Measurements from ENCODE around the gene ZNF331.

The ZNF331 gene

GRCh38 chr19:53540091-53540490 is 2.1 kb downstream of the ZNF331 start:
- TF ChIP-seq SPI1 (IDR thresholded peaks at IDR 0.05; ENCODE audit: borderline replicate concordance, low read depth), result no peak
- no peak for TF ChIP-seq REST (IDR thresholded peaks at IDR 0.05; ENCODE audit: insufficient replicate concordance, low read depth)
- TF ChIP-seq, protein P1, sequence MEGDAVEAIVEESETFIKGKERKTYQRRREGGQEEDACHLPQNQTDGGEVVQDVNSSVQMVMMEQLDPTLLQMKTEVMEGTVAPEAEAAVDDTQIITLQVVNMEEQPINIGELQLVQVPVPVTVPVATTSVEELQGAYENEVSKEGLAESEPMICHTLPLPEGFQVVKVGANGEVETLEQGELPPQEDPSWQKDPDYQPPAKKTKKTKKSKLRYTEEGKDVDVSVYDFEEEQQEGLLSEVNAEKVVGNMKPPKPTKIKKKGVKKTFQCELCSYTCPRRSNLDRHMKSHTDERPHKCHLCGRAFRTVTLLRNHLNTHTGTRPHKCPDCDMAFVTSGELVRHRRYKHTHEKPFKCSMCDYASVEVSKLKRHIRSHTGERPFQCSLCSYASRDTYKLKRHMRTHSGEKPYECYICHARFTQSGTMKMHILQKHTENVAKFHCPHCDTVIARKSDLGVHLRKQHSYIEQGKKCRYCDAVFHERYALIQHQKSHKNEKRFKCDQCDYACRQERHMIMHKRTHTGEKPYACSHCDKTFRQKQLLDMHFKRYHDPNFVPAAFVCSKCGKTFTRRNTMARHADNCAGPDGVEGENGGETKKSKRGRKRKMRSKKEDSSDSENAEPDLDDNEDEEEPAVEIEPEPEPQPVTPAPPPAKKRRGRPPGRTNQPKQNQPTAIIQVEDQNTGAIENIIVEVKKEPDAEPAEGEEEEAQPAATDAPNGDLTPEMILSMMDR (IDR thresholded peaks at IDR 0.05; ENCODE audit: insufficient read depth, low read length), result no peak
- TF ChIP-seq POLR2AphosphoS5 (IDR thresholded peaks at IDR 0.05; ENCODE audit: low read depth), result no peak
- TF ChIP-seq GABPA (IDR thresholded peaks at IDR 0.05; ENCODE audit: low read depth), result no peak

GRCh38 chr19:53541971-53542370 is 4.0 kb downstream of the ZNF331 start:
- no peak for DNase-seq (ENCODE audit: low read depth in 1 of 2, low spot score in 1 of 2)
- no peaks in the 10 kb centered on the region for H3K27me3 ChIP-seq (ENCODE audit: insufficient read depth, poor library complexity, severe bottlenecking)
- TF ChIP-seq POLR2AphosphoS5 (IDR thresholded peaks at IDR 0.05; ENCODE audit: low read depth) (no peak), GABPA (IDR thresholded peaks at IDR 0.05; ENCODE audit: low read depth) (no peak), SPI1 (IDR thresholded peaks at IDR 0.05; ENCODE audit: borderline replicate concordance, low read depth) (no peak), REST (IDR thresholded peaks at IDR 0.05; ENCODE audit: insufficient replicate concordance, low read depth) (no peak)
- TF ChIP-seq, protein P1 (IDR thresholded peaks at IDR 0.05; ENCODE audit: insufficient read depth, low read length), result no peak
- H3K4me3 ChIP-seq (replicated peaks; ENCODE audit: insufficient read depth, low read length), result no peak overlapping the region
- H3K27ac ChIP-seq (replicated peaks), result no peak overlapping the region

More at GRCh38 chr19:53540091-53540490, 2.1 kb downstream of the ZNF331 start:
- Histone ChIP-seq H3K27ac (replicated peaks) (no peak overlapping the region), H3K4me3 (replicated peaks; ENCODE audit: insufficient read depth, low read length) (no peak overlapping the region), H3K27me3 (ENCODE audit: insufficient read depth, poor library complexity, severe bottlenecking) (no peaks in the 10 kb centered on the region)
- no peak for DNase-seq (ENCODE audit: low read depth in 1 of 2, low spot score in 1 of 2)

- Histone ChIP-seq H3K27ac (replicated peaks) (no peak overlapping the region), H3K4me3 (replicated peaks; ENCODE audit: insufficient read depth, low read length) (no peak overlapping the region), H3K27me3 (ENCODE audit: insufficient read depth, poor library complexity, severe bottlenecking) (no peaks in the 10 kb centered on the region)
- TF ChIP-seq SPI1 (IDR thresholded peaks at IDR 0.05; ENCODE audit: borderline replicate concordance, low read depth), result no peak
- TF ChIP-seq, protein P1 (IDR thresholded peaks at IDR 0.05; ENCODE audit: insufficient read depth, low read length), result no peak
- no peak for TF ChIP-seq POLR2AphosphoS5 (IDR thresholded peaks at IDR 0.05; ENCODE audit: low read depth)
- no peak for TF ChIP-seq GABPA (IDR thresholded peaks at IDR 0.05; ENCODE audit: low read depth)
- TF ChIP-seq REST (IDR thresholded peaks at IDR 0.05; ENCODE audit: insufficient replicate concordance, low read depth), result no peak
- no peak for DNase-seq (ENCODE audit: low read depth in 1 of 2, low spot score in 1 of 2)
Observed at GRCh38 chr19:53545271-53546065, 7.5 kb downstream of the ZNF331 start.

Data from HL-60 (cell line).